ENCODE measurements around the gene KIF26B.

The KIF26B gene

DNA sequence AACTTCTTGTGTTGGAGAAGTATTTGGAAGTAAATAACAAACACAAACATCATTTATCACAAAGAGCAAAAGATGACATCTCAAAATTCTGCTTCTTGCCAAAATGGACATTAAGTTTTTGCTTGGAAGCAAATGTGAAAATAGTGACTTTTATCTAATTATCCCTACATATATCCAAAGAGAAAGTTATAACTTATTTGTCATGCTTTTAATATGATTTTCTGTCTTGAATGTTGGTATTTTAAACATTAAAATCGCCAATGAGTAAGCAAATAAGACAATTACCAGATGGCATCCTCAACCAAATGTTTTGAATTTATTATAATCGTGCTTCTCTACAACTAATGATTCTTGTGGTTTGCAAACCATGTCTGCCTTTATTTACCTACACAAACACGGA lies 594.3 kb downstream of the KIF26B start:
- no peak overlapping the region for H2AFZ ChIP-seq (ENCODE audit: low read length)
- H3K36me3 ChIP-seq (ENCODE audit: insufficient read depth, low read length) = peaks cover 6% of the 10 kb centered on the region; the same call in 1 of the 2 replicates
- H3K4me2 ChIP-seq (ENCODE audit: low read depth, low read length, poor library complexity, severe bottlenecking) = no peak overlapping the region
- H3K9me2 ChIP-seq (replicated peaks; ENCODE audit: low read depth, low read length) = no peaks in the 10 kb centered on the region
- H3K4me3 ChIP-seq (ENCODE audit: low read length, poor library complexity, severe bottlenecking) = no peak overlapping the region
- H3K27me3 ChIP-seq (ENCODE audit: insufficient read depth, low read length, poor library complexity, severe bottlenecking) = no peaks in the 10 kb centered on the region
- H3F3A ChIP-seq (ENCODE audit: low read depth) = no peaks in the 10 kb centered on the region
- H3K9ac ChIP-seq (ENCODE audit: low read depth, low read length, poor library complexity, severe bottlenecking) = no peak overlapping the region
- H3K4me1 ChIP-seq (ENCODE audit: insufficient read depth, low read length, poor library complexity, severe bottlenecking) = no peaks in the 10 kb centered on the region
- TF ChIP-seq, protein P1, sequence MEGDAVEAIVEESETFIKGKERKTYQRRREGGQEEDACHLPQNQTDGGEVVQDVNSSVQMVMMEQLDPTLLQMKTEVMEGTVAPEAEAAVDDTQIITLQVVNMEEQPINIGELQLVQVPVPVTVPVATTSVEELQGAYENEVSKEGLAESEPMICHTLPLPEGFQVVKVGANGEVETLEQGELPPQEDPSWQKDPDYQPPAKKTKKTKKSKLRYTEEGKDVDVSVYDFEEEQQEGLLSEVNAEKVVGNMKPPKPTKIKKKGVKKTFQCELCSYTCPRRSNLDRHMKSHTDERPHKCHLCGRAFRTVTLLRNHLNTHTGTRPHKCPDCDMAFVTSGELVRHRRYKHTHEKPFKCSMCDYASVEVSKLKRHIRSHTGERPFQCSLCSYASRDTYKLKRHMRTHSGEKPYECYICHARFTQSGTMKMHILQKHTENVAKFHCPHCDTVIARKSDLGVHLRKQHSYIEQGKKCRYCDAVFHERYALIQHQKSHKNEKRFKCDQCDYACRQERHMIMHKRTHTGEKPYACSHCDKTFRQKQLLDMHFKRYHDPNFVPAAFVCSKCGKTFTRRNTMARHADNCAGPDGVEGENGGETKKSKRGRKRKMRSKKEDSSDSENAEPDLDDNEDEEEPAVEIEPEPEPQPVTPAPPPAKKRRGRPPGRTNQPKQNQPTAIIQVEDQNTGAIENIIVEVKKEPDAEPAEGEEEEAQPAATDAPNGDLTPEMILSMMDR (conservative IDR thresholded peaks at IDR 0.05; ENCODE audit: low read length) = no peak
- no peak for TF ChIP-seq EZH2phosphoT487 (IDR thresholded peaks at IDR 0.05; ENCODE audit: borderline replicate concordance)
- H4K20me1 ChIP-seq (ENCODE audit: insufficient read depth, low read length, poor library complexity, severe bottlenecking) = no peaks in the 10 kb centered on the region
- H3K9me3 ChIP-seq (ENCODE audit: insufficient read depth, low read depth, low read length) = no peaks in the 10 kb centered on the region
- no peaks in the 10 kb centered on the region for H3K79me2 ChIP-seq (ENCODE audit: insufficient read depth, low read length)

DNA sequence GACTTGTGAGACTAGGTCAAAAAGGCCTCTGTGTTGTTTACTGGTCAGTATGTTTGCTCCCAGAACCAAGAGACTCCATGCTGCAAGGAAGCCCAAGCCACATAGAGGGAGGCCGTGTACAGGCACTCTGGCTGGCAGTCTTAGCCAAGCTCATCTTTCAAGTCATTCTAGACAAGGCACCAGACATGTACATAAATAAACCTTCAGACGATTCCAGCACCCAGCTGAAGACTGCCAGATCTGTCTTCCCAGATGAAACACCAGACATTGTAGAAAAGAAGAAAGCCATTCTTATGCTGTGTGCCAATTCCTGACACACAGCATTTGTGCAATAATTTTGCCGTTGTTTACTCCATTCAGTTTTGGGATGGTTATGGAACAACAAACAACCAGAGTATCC lies 595.5 kb downstream of the KIF26B start:
- H3K9me3 ChIP-seq (ENCODE audit: insufficient read depth, low read depth, low read length) = no peaks in the 10 kb centered on the region
- H3K9me2 ChIP-seq (replicated peaks; ENCODE audit: low read depth, low read length) = no peaks in the 10 kb centered on the region
- H3K4me2 ChIP-seq (ENCODE audit: low read depth, low read length, poor library complexity, severe bottlenecking) = no peak overlapping the region
- no peaks in the 10 kb centered on the region for H3K27me3 ChIP-seq (ENCODE audit: insufficient read depth, low read length, poor library complexity, severe bottlenecking)
- TF ChIP-seq, protein P1 (conservative IDR thresholded peaks at IDR 0.05; ENCODE audit: low read length) = no peak
- TF ChIP-seq EZH2phosphoT487 (IDR thresholded peaks at IDR 0.05; ENCODE audit: borderline replicate concordance) = no peak
- H4K20me1 ChIP-seq (ENCODE audit: insufficient read depth, low read length, poor library complexity, severe bottlenecking) = no peaks in the 10 kb centered on the region
- no peaks in the 10 kb centered on the region for H3F3A ChIP-seq (ENCODE audit: low read depth)
- H3K4me1 ChIP-seq (ENCODE audit: insufficient read depth, low read length, poor library complexity, severe bottlenecking) = peaks cover 8% of the 10 kb centered on the region
- no peak overlapping the region for H2AFZ ChIP-seq (ENCODE audit: low read length)
- H3K79me2 ChIP-seq (ENCODE audit: insufficient read depth, low read length) = no peaks in the 10 kb centered on the region
- H3K9ac ChIP-seq (ENCODE audit: low read depth, low read length, poor library complexity, severe bottlenecking) = no peak overlapping the region
- H3K36me3 ChIP-seq (ENCODE audit: insufficient read depth, low read length) = peaks cover 6% of the 10 kb centered on the region; the same call in 1 of the 2 replicates
- H3K4me3 ChIP-seq (ENCODE audit: low read length, poor library complexity, severe bottlenecking) = no peak overlapping the region

GRCh38 chr1:245751116-245751515 lies 596.3 kb downstream of the KIF26B start:
- H3K4me1 ChIP-seq (ENCODE audit: insufficient read depth, low read length, poor library complexity, severe bottlenecking) = peaks cover 8% of the 10 kb centered on the region
- H3F3A ChIP-seq (ENCODE audit: low read depth) = no peaks in the 10 kb centered on the region
- no peaks in the 10 kb centered on the region for H3K79me2 ChIP-seq (ENCODE audit: insufficient read depth, low read length)
- H3K27me3 ChIP-seq (ENCODE audit: insufficient read depth, low read length, poor library complexity, severe bottlenecking) = no peaks in the 10 kb centered on the region
- no peak overlapping the region for H3K9ac ChIP-seq (ENCODE audit: low read depth, low read length, poor library complexity, severe bottlenecking)
- H3K9me3 ChIP-seq (ENCODE audit: insufficient read depth, low read depth, low read length) = no peaks in the 10 kb centered on the region
- H3K4me2 ChIP-seq (ENCODE audit: low read depth, low read length, poor library complexity, severe bottlenecking) = no peak overlapping the region
- TF ChIP-seq, protein P1 (conservative IDR thresholded peaks at IDR 0.05; ENCODE audit: low read length) = no peak
- no peak for TF ChIP-seq EZH2phosphoT487 (IDR thresholded peaks at IDR 0.05; ENCODE audit: borderline replicate concordance)
- peaks cover 6% of the 10 kb centered on the region; the same call in 1 of the 2 replicates for H3K36me3 ChIP-seq (ENCODE audit: insufficient read depth, low read length)
- H2AFZ ChIP-seq (ENCODE audit: low read length) = no peak overlapping the region
- H3K4me3 ChIP-seq (ENCODE audit: low read length, poor library complexity, severe bottlenecking) = no peak overlapping the region
- no peaks in the 10 kb centered on the region for H4K20me1 ChIP-seq (ENCODE audit: insufficient read depth, low read length, poor library complexity, severe bottlenecking)
- H3K9me2 ChIP-seq (replicated peaks; ENCODE audit: low read depth, low read length) = no peaks in the 10 kb centered on the region

Data from Loucy (cell line).